Thyroid gland (tissue), 4 donors: Measurements from ENCODE around the gene REC8.

Experiments
- POLR2A ChIP-seq, 2 donors: fragments of 450-650 bp; IDR thresholded peaks; one replicate each; pipeline ENCODE4 v1.6.1; 2017; ENCODE audit warnings: antibody characterized with exemption in 2 of 2, mild to moderate bottlenecking in 2 of 2, moderate library complexity in 1 of 2
- TF ChIP-seq, protein P1 (sequence below), 6 experiments: fragments of 200-600 bp in 3 of 6; fragments of 450-650 bp in 3 of 6; sonication (generic) in 3 of 6; IDR thresholded peaks; one replicate each; pipeline ENCODE4 v1.5.1; 2016 to 2019; ENCODE audit warnings: antibody characterized with exemption in 6 of 6, mild to moderate bottlenecking in 2 of 6, inconsistent platforms in 1 of 6, moderate library complexity in 1 of 6

DNA sequence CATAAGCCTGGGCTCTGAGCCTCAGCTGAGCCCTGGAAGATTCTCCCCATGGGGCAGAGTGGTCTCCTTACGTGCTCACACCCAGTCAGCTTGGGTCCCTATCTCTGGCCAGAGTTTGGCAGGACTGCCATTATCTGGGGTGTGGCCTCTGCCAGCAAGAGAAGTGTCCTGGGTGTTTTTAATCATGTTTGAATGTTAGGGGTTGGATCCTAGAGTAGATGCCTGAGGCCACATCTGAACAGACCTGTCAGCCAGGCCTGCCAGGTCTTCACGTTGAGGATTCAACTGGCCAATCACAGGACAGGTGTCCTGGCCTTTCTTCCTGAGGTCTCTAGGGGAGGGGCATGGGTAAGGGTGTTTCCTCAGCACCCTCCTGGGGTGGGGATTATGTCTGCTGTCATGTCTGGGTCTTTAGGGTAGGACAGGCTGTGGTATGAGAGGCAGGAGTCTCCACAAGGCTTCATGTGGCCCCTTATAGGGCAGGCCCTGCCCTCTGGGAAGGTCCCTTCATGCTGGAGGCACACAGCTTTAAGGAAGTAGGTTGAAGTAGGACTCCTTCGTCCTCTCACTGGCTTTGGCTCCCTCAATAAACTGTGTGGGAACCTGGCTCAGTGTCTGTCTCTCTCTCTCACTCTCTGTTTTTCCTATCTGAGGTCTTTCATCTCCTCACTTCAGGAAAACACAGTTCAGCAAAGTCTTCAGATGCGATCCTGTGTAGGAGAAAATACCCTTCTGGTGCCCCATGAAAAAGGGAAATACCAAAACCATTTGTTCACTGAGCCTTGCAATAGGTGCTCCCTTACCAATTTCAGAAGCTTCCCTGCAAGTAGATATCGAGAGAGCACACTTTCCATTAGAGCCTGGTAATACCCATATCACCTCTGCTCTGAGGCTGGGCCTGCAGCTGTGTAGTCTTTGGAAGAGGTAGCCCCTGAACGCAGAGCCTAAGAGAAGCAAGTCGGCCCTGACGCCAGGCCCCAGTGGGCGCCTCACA is 48.2 kb upstream of the REC8 start:
- TF ChIP-seq, protein P1, sequence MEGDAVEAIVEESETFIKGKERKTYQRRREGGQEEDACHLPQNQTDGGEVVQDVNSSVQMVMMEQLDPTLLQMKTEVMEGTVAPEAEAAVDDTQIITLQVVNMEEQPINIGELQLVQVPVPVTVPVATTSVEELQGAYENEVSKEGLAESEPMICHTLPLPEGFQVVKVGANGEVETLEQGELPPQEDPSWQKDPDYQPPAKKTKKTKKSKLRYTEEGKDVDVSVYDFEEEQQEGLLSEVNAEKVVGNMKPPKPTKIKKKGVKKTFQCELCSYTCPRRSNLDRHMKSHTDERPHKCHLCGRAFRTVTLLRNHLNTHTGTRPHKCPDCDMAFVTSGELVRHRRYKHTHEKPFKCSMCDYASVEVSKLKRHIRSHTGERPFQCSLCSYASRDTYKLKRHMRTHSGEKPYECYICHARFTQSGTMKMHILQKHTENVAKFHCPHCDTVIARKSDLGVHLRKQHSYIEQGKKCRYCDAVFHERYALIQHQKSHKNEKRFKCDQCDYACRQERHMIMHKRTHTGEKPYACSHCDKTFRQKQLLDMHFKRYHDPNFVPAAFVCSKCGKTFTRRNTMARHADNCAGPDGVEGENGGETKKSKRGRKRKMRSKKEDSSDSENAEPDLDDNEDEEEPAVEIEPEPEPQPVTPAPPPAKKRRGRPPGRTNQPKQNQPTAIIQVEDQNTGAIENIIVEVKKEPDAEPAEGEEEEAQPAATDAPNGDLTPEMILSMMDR (IDR thresholded peaks at IDR 0.05): no peak
- no peak for TF ChIP-seq POLR2A (IDR thresholded peaks at IDR 0.05)
